ENCODE measurements around the gene MRPL27. TPM values are rescaled to one million over a fixed set of nuclear protein-coding genes. Genes with fewer than 3 reads are reported as not detected.

The MRPL27 gene
- total RNA-seq, 6 donors from 2014 or later, result 7.3 to 59.1 (median 50.6) TPM

GRCh38 chr17:50347894-50348291 is 25.1 kb downstream of the MRPL27 start:
- peaks cover 20 to 30% (median 24%) of the 10 kb centered on the region in 4 donors for H3K4me1 ChIP-seq
- H3K27ac ChIP-seq, result no peak overlapping the region

DNA sequence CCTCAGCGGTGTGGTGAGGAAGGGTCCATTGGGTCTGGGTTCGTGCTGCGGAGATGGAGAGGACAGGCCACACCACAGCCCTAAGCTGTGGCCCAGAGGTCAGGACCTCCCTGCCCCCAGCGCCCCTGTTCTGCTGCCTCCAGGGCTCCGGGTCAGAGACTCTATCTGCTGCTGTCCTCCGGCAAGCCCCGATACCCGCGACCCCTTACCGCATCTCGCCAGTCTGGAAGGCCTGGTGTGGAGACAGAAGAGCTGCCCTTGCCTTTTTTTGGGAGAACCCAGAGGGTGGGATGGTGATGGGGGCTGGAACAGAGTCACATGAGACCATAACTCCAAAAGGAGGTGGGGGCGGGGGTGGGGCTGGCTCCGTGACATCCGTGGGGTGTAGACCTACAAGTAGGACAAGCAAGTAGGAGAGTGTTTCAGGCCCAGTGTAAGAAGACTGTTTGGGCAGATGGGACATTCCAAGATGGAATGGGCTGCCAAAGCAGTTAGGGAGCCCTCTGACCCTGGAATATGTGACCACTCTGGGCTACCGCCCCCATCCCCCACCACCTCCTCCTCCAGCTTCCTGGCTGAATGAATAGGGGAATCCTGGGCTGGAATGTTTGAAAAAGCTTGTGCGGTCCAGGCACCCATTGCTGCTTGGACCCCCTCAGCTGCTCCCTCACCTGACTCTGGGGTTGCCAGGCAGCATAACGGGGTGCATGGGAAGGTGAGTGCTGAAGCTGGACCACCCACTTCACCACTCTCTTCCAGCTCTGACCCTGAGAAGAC is 25.7 kb downstream of the MRPL27 start:
- peak overlapping the region in 1 of 4 donors; percentile 78 for H3K27ac ChIP-seq
- TF ChIP-seq EP300 (IDR thresholded peaks at IDR 0.05) (no peak), POLR2AphosphoS5 (IDR thresholded peaks at IDR 0.05) (no peak), POLR2A (IDR thresholded peaks at IDR 0.05) (no peak)
- TF ChIP-seq, protein P1, sequence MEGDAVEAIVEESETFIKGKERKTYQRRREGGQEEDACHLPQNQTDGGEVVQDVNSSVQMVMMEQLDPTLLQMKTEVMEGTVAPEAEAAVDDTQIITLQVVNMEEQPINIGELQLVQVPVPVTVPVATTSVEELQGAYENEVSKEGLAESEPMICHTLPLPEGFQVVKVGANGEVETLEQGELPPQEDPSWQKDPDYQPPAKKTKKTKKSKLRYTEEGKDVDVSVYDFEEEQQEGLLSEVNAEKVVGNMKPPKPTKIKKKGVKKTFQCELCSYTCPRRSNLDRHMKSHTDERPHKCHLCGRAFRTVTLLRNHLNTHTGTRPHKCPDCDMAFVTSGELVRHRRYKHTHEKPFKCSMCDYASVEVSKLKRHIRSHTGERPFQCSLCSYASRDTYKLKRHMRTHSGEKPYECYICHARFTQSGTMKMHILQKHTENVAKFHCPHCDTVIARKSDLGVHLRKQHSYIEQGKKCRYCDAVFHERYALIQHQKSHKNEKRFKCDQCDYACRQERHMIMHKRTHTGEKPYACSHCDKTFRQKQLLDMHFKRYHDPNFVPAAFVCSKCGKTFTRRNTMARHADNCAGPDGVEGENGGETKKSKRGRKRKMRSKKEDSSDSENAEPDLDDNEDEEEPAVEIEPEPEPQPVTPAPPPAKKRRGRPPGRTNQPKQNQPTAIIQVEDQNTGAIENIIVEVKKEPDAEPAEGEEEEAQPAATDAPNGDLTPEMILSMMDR (IDR thresholded peaks at IDR 0.05), result no peak
- H3K36me3 ChIP-seq, result peaks cover 0 to 2% (median 0%) of the 10 kb centered on the region in 4 donors
- no peaks in the 10 kb centered on the region for H3K9me3 ChIP-seq
- DNase-seq (peak in 1 of 2 donors; percentile 44), ATAC-seq (ENCODE audit: low FRiP score in 2 of 2) (peak in 1 of 2 donors; percentile 19)
- no peaks in the 10 kb centered on the region for H3K27me3 ChIP-seq
- 52 to 72% methylated on average over 8 to 17 of the region's 17 CpGs for whole genome bisulfite sequencing, 2 donors
- H3K4me1 ChIP-seq, result peaks cover 20 to 30% (median 24%) of the 10 kb centered on the region in 4 donors
- peak overlapping the region in 3 of 4 donors; percentile 89 to 95 (median 90) for H3K4me3 ChIP-seq

More at GRCh38 chr17:50347894-50348291, 25.1 kb downstream of the MRPL27 start:
- DNase-seq (no peak), ATAC-seq (ENCODE audit: low FRiP score in 2 of 2) (no peak)
- TF ChIP-seq EP300 (IDR thresholded peaks at IDR 0.05) (no peak), POLR2AphosphoS5 (IDR thresholded peaks at IDR 0.05) (no peak), POLR2A (IDR thresholded peaks at IDR 0.05) (no peak)
- TF ChIP-seq, protein P1 (IDR thresholded peaks at IDR 0.05), result no peak
- Histone ChIP-seq H3K4me3 (no peak overlapping the region), H3K9me3 (no peaks in the 10 kb centered on the region), H3K36me3 (peaks cover 0 to 4% (median 0%) of the 10 kb centered on the region in 4 donors), H3K27me3 (no peaks in the 10 kb centered on the region)
- WGBS, 2 donors, result 69 to 81% methylated on average over 3 of the region's 3 CpGs

DNA sequence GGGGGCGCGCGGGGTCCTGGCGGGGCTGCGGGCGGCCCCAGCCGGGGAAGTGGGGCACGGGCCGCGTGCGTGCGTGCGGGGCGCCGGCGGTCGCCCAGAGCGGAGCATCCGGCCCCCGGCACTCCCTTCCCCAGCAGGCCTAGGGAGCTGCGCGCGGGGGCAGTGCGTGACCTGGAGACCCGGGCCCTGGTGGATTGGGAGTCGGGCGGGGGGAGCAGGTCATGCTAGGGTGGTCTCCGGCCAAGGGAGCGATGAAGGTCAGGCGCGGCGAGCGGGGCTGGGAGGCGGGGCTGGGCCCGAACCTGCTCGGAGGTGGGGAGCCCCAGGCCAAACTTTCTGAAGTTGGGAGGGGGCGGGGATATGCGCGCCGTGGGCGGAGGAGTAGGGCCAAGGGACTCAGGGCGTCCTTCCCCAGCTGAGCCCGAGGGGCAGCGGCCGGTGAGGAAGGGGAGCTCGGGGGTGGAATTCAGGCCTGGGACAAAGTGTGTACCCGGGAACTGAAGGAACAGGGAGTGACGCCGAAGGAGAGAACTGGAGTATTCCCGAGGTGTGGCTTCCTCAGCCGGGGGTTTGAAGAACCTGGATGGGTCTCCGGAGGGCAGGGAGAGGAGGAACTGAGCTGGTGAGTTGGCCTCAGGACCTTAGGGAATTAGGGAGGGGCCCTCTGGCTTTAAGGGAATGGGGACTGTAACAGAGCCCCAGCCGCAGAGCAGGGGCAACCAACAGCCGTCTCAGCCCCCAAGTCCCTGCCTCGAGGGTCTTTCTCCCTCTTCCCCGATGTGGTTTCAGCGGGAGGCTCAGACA is 26.5 kb downstream of the MRPL27 start:
- DNase-seq (peak; percentile 48 to 90), ATAC-seq (ENCODE audit: low FRiP score in 2 of 2) (peak; percentile 27 to 68)
- H3K4me3 ChIP-seq, result peak overlapping the region; percentile 89 to 95 (median 92)
- WGBS, 2 donors, result 1% methylated on average over 17 to 29 of the region's 57 CpGs
- H3K27me3 ChIP-seq, result no peaks in the 10 kb centered on the region
- H3K36me3 ChIP-seq, result no peaks in the 10 kb centered on the region
- no peaks in the 10 kb centered on the region for H3K9me3 ChIP-seq
- peak overlapping the region in 3 of 4 donors; percentile 69 to 78 (median 73) for H3K27ac ChIP-seq
- TF ChIP-seq, protein P1 (IDR thresholded peaks at IDR 0.05), result no peak
- TF ChIP-seq POLR2A (IDR thresholded peaks at IDR 0.05) (no peak), POLR2AphosphoS5 (IDR thresholded peaks at IDR 0.05) (no peak), EP300 (IDR thresholded peaks at IDR 0.05) (no peak)
- H3K4me1 ChIP-seq, result peaks cover 20 to 30% (median 24%) of the 10 kb centered on the region in 4 donors

DNA sequence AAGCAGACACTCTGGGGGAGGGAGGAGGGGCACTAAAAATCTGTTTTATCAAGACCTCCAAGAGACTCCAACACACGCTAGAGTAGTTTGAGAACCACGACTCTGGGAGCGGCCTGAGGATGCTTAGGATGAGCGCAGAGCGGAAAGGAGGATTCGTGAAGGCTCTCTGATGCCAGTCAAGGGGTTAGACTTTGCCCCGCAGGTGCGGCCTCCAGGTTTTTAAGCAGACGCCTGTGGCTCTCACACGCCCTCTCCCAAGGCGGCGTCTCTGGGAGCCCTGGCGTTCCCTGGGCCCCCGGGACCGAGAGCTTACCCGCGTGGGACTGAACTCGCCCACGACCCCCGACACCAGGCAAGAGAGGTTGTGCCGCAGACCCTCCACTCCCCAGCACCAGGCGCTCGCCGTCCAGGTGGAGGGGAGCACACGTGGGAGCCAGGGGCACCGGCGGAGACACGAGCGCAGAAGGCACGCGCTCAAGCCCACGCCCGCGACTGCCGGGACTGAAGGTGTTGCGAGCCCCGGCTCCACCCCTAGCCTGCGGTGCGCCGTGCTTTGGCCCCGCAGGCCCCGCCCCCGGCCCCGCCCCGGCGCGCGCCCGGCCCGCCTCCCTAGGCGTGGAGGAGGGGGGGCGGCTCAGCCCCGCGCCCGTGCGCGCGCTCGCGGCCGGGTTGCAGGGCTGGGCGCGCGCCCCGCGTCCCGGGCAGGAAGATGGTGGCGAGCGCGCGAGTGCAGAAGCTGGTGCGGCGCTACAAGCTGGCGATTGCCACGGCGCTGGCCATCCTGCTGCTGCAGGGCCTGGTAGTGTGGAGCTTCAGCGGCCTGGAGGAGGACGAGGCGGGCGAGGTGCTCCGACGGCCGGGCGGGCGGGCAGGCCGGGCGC is 27.3 kb downstream of the MRPL27 start, which contains the start of gene XYLT2:
XYLT2 (plus strand) TSS at position 695 of the 881 bp plus-strand sequence; CDS start at position 710, 15 bp downstream.
- Histone ChIP-seq H3K27me3 (no peaks in the 10 kb centered on the region), H3K9me3 (no peaks in the 10 kb centered on the region), H3K36me3 (no peaks in the 10 kb centered on the region), H3K4me1 (peaks cover 20 to 30% (median 24%) of the 10 kb centered on the region in 4 donors), H3K27ac (peak within 1 kb of the TSS in 3 of 4 donors; percentile 69 to 78 (median 73)), H3K4me3 (peak within 1 kb of the TSS; percentile 89 to 95 (median 92))
- TF ChIP-seq POLR2AphosphoS5 (IDR thresholded peaks at IDR 0.05), result peak in 1 of 2 donors; percentile 26
- TF ChIP-seq POLR2A (IDR thresholded peaks at IDR 0.05), result peak in 2 of 4 donors; percentile 23 to 59
- TF ChIP-seq, protein P1 (IDR thresholded peaks at IDR 0.05), result no peak
- DNase-seq (peak; percentile 91 to 99), ATAC-seq (ENCODE audit: low FRiP score in 2 of 2) (peak; percentile 92 to 96)
- 3 to 11% methylated on average over 29 to 31 of the region's 87 CpGs for WGBS, 2 donors

Data from upper lobe of left lung (tissue), 6 donors.